HCT116 (cell line): Measurements from ENCODE around the gene KIAA0930.

Source experiments
- EGR1 ChIP-seq: IDR thresholded peaks from 2 replicates; pipeline ENCODE4 v1.6.1; 2012; ENCODE audit warnings: low read depth
- JUND ChIP-seq: IDR thresholded peaks from 2 replicates; pipeline ENCODE4 v1.6.1; 2012
- POLR2A ChIP-seq: IDR thresholded peaks from 2 replicates; pipeline ENCODE4 v1.7.0; 2011; ENCODE audit warnings: borderline replicate concordance; ENCODE audit not compliant: insufficient read depth, insufficient read length; ENCODE audit errors: extremely low read depth
- TCF7L2 ChIP-seq: IDR thresholded peaks from 2 replicates; pipeline ENCODE4 v1.7.0; 2011; ENCODE audit warnings: borderline replicate concordance, inconsistent platforms; ENCODE audit not compliant: insufficient read depth, insufficient read length; ENCODE audit errors: extremely low read depth
- TF ChIP-seq, protein P1 (sequence below), 3 experiments: fragments of 200-600 bp in 1 of 3; sonication (generic) in 1 of 3; IDR thresholded peaks in 2 of 3; conservative IDR thresholded peaks in 1 of 3; 2 replicates each; pipeline ENCODE4 v1.5.1; 2012 to 2017; ENCODE audit warnings: low read depth in 2 of 3, low read length in 2 of 3, antibody characterized with exemption in 1 of 3, borderline replicate concordance in 1 of 3, control low read depth in 1 of 3, mild to moderate bottlenecking in 1 of 3, mixed read lengths in 1 of 3, mixed run types in 1 of 3, moderate library complexity in 1 of 3; ENCODE audit not compliant: insufficient read depth in 1 of 3

- TF ChIP-seq, protein P1, sequence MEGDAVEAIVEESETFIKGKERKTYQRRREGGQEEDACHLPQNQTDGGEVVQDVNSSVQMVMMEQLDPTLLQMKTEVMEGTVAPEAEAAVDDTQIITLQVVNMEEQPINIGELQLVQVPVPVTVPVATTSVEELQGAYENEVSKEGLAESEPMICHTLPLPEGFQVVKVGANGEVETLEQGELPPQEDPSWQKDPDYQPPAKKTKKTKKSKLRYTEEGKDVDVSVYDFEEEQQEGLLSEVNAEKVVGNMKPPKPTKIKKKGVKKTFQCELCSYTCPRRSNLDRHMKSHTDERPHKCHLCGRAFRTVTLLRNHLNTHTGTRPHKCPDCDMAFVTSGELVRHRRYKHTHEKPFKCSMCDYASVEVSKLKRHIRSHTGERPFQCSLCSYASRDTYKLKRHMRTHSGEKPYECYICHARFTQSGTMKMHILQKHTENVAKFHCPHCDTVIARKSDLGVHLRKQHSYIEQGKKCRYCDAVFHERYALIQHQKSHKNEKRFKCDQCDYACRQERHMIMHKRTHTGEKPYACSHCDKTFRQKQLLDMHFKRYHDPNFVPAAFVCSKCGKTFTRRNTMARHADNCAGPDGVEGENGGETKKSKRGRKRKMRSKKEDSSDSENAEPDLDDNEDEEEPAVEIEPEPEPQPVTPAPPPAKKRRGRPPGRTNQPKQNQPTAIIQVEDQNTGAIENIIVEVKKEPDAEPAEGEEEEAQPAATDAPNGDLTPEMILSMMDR (IDR thresholded peaks at IDR 0.05 in 2 of 3, conservative IDR thresholded peaks at IDR 0.05 in 1 of 3; ENCODE audit: borderline replicate concordance in 1 of 3, insufficient read depth in 1 of 3, low read depth in 2 of 3, low read length in 2 of 3): no peak
- TF ChIP-seq EGR1: no peak
- no peak for TF ChIP-seq TCF7L2
- TF ChIP-seq JUND: no peak
- no peak for TF ChIP-seq POLR2A
Observed at GRCh38 chr22:45208696-45208992, 32.0 kb downstream of the KIAA0930 start.
